Dermis microvascular lymphatic vessel endothelial cell (primary cell): ENCODE data around the gene LTF. TPM values are rescaled to one million over a fixed set of nuclear protein-coding genes. Genes with fewer than 3 reads are reported as not detected.
A peak's percentile ranks its signal among the peaks of the same experiment; 100 is the strongest.

Experiments used
- DNase-seq, 2 donors: peaks; one replicate each; pipeline versions ENCODE4 v3.0.0 to v3.0.0-alpha.2; 2010; ENCODE audit warnings: low read depth in 2 of 2
- total RNA-seq: library from RNA; depleted of rRNA; stranded (reverse); fragments of >200 nt; gene quantifications from 2 replicates; pipeline ENCODE4 v1.2.1, GENCODE V29; 2014

LTF gene
- total RNA-seq, 1 donor from 2014 or later, result 0.26 TPM

GRCh38 chr3:46491089-46492070 is 26.7 kb upstream of the LTF start:
- DNase-seq, result no peak

GRCh38 chr3:46490338-46491084 is 25.8 kb upstream of the LTF start:
- no peak for DNase-seq

GRCh38 chr3:46489875-46490274 is 25.2 kb upstream of the LTF start:
- DNase-seq, result no peak

- DNase-seq, result no peak
These were observed 24.7 kb upstream of the LTF start for GRCh38 chr3:46489381-46489780.

GRCh38 chr3:46488735-46489361 is 24.1 kb upstream of the LTF start:
- peak; percentile 50 to 87 for DNase-seq

- DNase-seq, result no peak
These were observed 21.1 kb upstream of the LTF start for GRCh38 chr3:46485779-46486175.

- no peak for DNase-seq
These were observed 20.4 kb upstream of the LTF start for GRCh38 chr3:46484911-46485778.

- no peak for DNase-seq
These were observed 19.7 kb upstream of the LTF start for GRCh38 chr3:46484388-46484787.

- no peak for DNase-seq
These were observed 19.1 kb upstream of the LTF start for GRCh38 chr3:46483825-46484224.

GRCh38 chr3:46482632-46483350 is 18.1 kb upstream of the LTF start:
- DNase-seq, result no peak

GRCh38 chr3:46481636-46482035 is 16.9 kb upstream of the LTF start:
- no peak for DNase-seq

GRCh38 chr3:46480491-46481195 is 15.9 kb upstream of the LTF start:
- no peak for DNase-seq

GRCh38 chr3:46479696-46480095 is 15.0 kb upstream of the LTF start:
- no peak for DNase-seq

- no peak for DNase-seq
These were observed 14.3 kb upstream of the LTF start for GRCh38 chr3:46479021-46479420.

- no peak for DNase-seq
These were observed 13.6 kb upstream of the LTF start for GRCh38 chr3:46478341-46478740.

- DNase-seq, result no peak
These were observed 13.1 kb upstream of the LTF start for GRCh38 chr3:46477756-46478155.

GRCh38 chr3:46477145-46477544 is 12.4 kb upstream of the LTF start:
- no peak for DNase-seq

- DNase-seq, result no peak
These were observed 8.0 kb upstream of the LTF start for GRCh38 chr3:46472736-46473135.

- DNase-seq, result no peak
These were observed 6.7 kb upstream of the LTF start for GRCh38 chr3:46471371-46471914.

- DNase-seq, result no peak
These were observed 6.1 kb upstream of the LTF start for GRCh38 chr3:46470831-46471230.
